ENCODE results near the gene CCNT1. TPM values are rescaled to one million over a fixed set of nuclear protein-coding genes. Genes with fewer than 3 reads are reported as not detected.
"Not testable (repeated sequence)": the region's sequence is repeated elsewhere in the genome, so short reads cannot be mapped to it uniquely, and the experiment has no call there.

Gene CCNT1
- total and polyA plus RNA-seq, 2 experiments from 2014 or later, result 5.5 to 19.3 TPM

DNA sequence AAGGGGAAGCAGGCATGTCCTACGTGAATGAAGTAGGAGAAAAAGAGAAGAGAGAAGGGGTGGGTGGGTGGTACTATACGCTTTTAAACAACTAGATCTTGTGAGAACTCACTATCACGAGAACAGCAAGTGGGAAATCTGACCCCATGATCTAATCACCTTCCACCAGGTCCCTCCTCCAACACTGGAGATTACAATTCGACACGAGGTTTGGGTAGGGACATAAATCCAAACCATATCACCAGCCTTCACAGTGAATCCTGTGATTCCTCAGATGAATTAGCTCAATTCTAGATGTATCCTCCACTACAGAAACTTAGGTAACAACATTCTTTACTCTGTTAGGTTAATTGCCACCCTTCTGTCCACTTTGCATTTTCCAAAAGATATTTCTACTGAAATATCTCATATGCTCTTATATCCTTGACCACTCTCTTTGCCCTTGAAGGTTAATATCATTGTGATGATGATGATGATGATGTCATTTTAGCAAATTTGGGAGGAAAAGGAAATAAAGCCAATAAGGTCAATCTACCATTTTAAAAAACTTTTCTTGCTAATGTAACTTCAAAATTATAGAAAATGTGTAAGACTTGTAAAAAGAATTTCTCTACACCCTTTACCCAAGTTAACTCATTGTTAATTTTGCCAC lies 23.2 kb upstream of the CCNT1 start:
- Histone ChIP-seq H3K4me1 (ENCODE audit: insufficient read depth) (no peaks in the 10 kb centered on the region), H3K27ac (no peak overlapping the region), H3K27me3 (replicated peaks; ENCODE audit: insufficient read depth) (peaks cover 14% of the 10 kb centered on the region; the same call in 1 of the 2 replicates), H3F3A (ENCODE audit: insufficient read depth) (no peaks in the 10 kb centered on the region), H3K9me2 (ENCODE audit: insufficient read depth) (no peaks in the 10 kb centered on the region), H3K9me3 (ENCODE audit: low read depth) (no peaks in the 10 kb centered on the region), H3K79me2 (ENCODE audit: insufficient read depth) (no peaks in the 10 kb centered on the region), H3K4me2 (ENCODE audit: unreplicated experiment) (no peak overlapping the region), H2AFZ (no peak overlapping the region), H3K4me3 (no peak overlapping the region), H3K9ac (no peak overlapping the region), H3K36me3 (ENCODE audit: low read depth) (no peaks in the 10 kb centered on the region), H4K20me1 (ENCODE audit: insufficient read depth) (no peaks in the 10 kb centered on the region)
- in situ Hi-C loops (cut with MboI), result no loop called here
- DNase-seq, result no peak
- 26 to 32% methylated on average over 5 of the region's 5 CpGs for WGBS, 2 experiments (ENCODE audit: low coverage in 1 of 2, low lambda C conversion rate in 2 of 2, missing lambda C conversion rate in 2 of 2)
- TF ChIP-seq EZH2phosphoT487 (IDR thresholded peaks at IDR 0.05; ENCODE audit: insufficient read depth, low read depth) (no peak), EZH2 (IDR thresholded peaks at IDR 0.05; ENCODE audit: insufficient read depth, poor library complexity, severe bottlenecking) (no peak)

DNA sequence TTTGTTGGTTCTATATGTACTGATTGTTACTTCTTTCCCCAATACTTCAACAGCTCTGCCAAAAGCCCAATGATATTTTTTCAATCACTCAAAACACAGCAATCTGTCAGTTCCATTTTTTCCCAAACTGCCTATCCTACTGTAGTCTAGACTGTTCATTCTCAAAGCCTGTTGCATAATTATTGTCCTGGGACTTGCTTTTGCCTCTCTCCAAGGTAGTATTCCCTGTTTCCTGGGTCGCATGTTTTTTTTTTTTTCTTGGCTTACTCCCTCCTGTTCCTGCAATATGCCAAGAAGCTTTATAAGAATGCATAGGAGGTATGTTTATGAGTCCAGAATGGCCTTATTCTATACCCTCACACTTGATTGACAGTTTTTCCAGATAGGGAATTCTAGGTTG lies 19.9 kb upstream of the CCNT1 start:
- no peaks in the 10 kb centered on the region for H3K9me2 ChIP-seq (ENCODE audit: insufficient read depth)
- H2AFZ ChIP-seq, result no peak overlapping the region
- H3K27ac ChIP-seq, result no peak overlapping the region
- TF ChIP-seq EZH2phosphoT487 (IDR thresholded peaks at IDR 0.05; ENCODE audit: insufficient read depth, low read depth) (no peak), EZH2 (IDR thresholded peaks at IDR 0.05; ENCODE audit: insufficient read depth, poor library complexity, severe bottlenecking) (no peak)
- H3K36me3 ChIP-seq (ENCODE audit: low read depth), result no peaks in the 10 kb centered on the region
- peaks cover 10% of the 10 kb centered on the region; the same call in 1 of the 2 replicates for H3K27me3 ChIP-seq (replicated peaks; ENCODE audit: insufficient read depth)
- no peaks in the 10 kb centered on the region for H3K4me1 ChIP-seq (ENCODE audit: insufficient read depth)
- H4K20me1 ChIP-seq (ENCODE audit: insufficient read depth), result no peaks in the 10 kb centered on the region
- DNase-seq, result no peak
- no peaks in the 10 kb centered on the region for H3K9me3 ChIP-seq (ENCODE audit: low read depth)
- no peak overlapping the region for H3K9ac ChIP-seq
- H3K79me2 ChIP-seq (ENCODE audit: insufficient read depth), result no peaks in the 10 kb centered on the region
- H3K4me2 ChIP-seq (ENCODE audit: unreplicated experiment), result no peak overlapping the region
- in situ Hi-C loops (cut with MboI), result no loop called here
- H3K4me3 ChIP-seq, result no peak overlapping the region
- WGBS, 2 experiments (ENCODE audit: low coverage in 1 of 2, low lambda C conversion rate in 2 of 2, missing lambda C conversion rate in 2 of 2), result 29 to 33% methylated on average over 1 of the region's 1 CpG
- H3F3A ChIP-seq (ENCODE audit: insufficient read depth), result no peaks in the 10 kb centered on the region

DNA sequence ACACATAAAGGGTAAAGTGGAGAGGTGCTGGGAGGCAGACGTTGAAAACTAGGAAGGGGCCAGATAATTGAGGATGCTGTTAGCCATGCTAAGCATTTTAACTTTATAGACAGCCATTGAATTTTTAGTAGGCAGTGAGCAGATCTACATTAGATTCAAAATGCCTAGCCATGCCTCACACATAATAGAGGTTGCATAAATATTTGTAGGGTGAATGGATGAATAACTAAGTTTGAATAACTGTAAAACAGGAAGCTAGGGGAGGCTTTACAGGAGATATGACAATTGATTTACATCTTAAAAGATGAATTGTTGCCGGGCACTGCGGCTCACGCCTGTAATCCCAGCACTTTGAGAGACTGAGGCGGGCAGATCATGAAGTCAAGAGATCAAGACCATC lies 12.3 kb upstream of the CCNT1 start:
- no peaks in the 10 kb centered on the region for H3K9me3 ChIP-seq (ENCODE audit: low read depth)
- H4K20me1 ChIP-seq (ENCODE audit: insufficient read depth), result no peaks in the 10 kb centered on the region
- no peak overlapping the region for H3K4me2 ChIP-seq (ENCODE audit: unreplicated experiment)
- H3K9me2 ChIP-seq (ENCODE audit: insufficient read depth), result no peaks in the 10 kb centered on the region
- no peaks in the 10 kb centered on the region for H3K36me3 ChIP-seq (ENCODE audit: low read depth)
- DNase-seq, result peak; percentile 4
- no peaks in the 10 kb centered on the region for H3K27me3 ChIP-seq (replicated peaks; ENCODE audit: insufficient read depth)
- TF ChIP-seq EZH2 (IDR thresholded peaks at IDR 0.05; ENCODE audit: insufficient read depth, poor library complexity, severe bottlenecking) (no peak), EZH2phosphoT487 (IDR thresholded peaks at IDR 0.05; ENCODE audit: insufficient read depth, low read depth) (no peak)
- H2AFZ ChIP-seq, result no peak overlapping the region
- H3K9ac ChIP-seq, result no peak overlapping the region
- H3F3A ChIP-seq (ENCODE audit: insufficient read depth), result no peaks in the 10 kb centered on the region
- no peak overlapping the region for H3K4me3 ChIP-seq
- H3K4me1 ChIP-seq (ENCODE audit: insufficient read depth), result no peaks in the 10 kb centered on the region
- no peak overlapping the region for H3K27ac ChIP-seq
- WGBS, 2 experiments (ENCODE audit: low coverage in 1 of 2, low lambda C conversion rate in 2 of 2, missing lambda C conversion rate in 2 of 2), result 70 to 71% methylated on average over 5 of the region's 5 CpGs
- no peaks in the 10 kb centered on the region for H3K79me2 ChIP-seq (ENCODE audit: insufficient read depth)
- in situ Hi-C loops (cut with MboI), result no loop called here

DNA sequence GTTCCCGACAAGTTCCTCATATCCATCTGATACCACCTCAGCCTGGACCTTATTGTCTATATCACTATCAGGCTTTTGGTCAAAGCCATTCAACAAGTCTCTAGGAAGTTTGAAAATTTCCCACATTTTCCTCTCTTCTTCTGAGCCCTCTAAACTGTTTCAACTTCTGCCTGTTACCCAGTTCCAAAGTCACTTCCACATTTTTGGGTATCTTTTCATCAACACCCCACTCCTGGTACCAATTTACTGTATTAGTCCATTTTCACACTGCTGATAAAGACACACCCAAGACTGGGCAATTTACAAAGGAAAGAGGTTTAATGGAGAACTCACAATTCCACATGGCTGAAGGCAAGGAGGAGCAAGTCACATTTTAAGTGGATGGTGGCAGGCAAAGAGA lies 4.2 kb upstream of the CCNT1 start:
- H4K20me1 ChIP-seq (ENCODE audit: insufficient read depth); in situ Hi-C loops (cut with MboI): not testable (repeated sequence)
- WGBS, 2 experiments (ENCODE audit: low coverage in 1 of 2, low lambda C conversion rate in 2 of 2, missing lambda C conversion rate in 2 of 2), result 53 to 100% methylated on average over 1 of the region's 1 CpG

DNA sequence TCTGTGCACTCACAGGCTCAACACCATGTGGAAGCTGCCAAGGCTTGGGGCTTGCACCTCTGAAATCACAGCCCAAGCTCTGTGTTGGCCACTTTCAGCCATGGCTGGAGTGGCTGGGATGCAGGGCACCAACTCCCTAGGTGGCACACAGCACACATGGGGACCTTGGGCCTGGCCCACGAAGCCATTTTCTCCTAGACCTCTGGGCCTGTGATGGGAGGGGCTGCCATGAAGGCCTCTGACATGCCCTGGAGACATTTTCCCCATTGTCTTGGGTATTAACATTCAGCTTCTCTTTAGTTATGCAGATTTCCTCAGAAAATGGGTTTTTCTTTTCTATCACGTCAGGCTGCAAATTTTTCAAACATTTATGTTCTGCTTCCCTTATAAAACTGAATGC lies 3.7 kb upstream of the CCNT1 start:
- in situ Hi-C loops (cut with MboI); H4K20me1 ChIP-seq (ENCODE audit: insufficient read depth); H3K9ac ChIP-seq; H3K9me2 ChIP-seq (ENCODE audit: insufficient read depth); DNase-seq; H3K4me2 ChIP-seq (ENCODE audit: unreplicated experiment); H3K27me3 ChIP-seq (replicated peaks; ENCODE audit: insufficient read depth); H3K36me3 ChIP-seq (ENCODE audit: low read depth); H3K27ac ChIP-seq; H3K4me1 ChIP-seq (ENCODE audit: insufficient read depth); H2AFZ ChIP-seq; H3K4me3 ChIP-seq; H3K9me3 ChIP-seq (ENCODE audit: low read depth): not testable (repeated sequence)
- WGBS, 2 experiments (ENCODE audit: low coverage in 1 of 2, low lambda C conversion rate in 2 of 2, missing lambda C conversion rate in 2 of 2), result 66 to 81% methylated on average over 2 of the region's 2 CpGs
- Histone ChIP-seq H3K79me2 (ENCODE audit: insufficient read depth) (peaks cover 12% of the 10 kb centered on the region), H3F3A (ENCODE audit: insufficient read depth) (peaks cover 26% of the 10 kb centered on the region)

More for the DNA sequence above, 4.2 kb upstream of the CCNT1 start:
- H2AFZ ChIP-seq; H3K79me2 ChIP-seq (ENCODE audit: insufficient read depth); H3K4me2 ChIP-seq (ENCODE audit: unreplicated experiment); H3K27me3 ChIP-seq (replicated peaks; ENCODE audit: insufficient read depth); H3K9me3 ChIP-seq (ENCODE audit: low read depth); H3K4me3 ChIP-seq; H3K9me2 ChIP-seq (ENCODE audit: insufficient read depth); H3K4me1 ChIP-seq (ENCODE audit: insufficient read depth); H3K27ac ChIP-seq; DNase-seq; H3K9ac ChIP-seq; H3K36me3 ChIP-seq (ENCODE audit: low read depth): not testable (repeated sequence)
- peaks cover 23% of the 10 kb centered on the region for H3F3A ChIP-seq (ENCODE audit: insufficient read depth)

DNA sequence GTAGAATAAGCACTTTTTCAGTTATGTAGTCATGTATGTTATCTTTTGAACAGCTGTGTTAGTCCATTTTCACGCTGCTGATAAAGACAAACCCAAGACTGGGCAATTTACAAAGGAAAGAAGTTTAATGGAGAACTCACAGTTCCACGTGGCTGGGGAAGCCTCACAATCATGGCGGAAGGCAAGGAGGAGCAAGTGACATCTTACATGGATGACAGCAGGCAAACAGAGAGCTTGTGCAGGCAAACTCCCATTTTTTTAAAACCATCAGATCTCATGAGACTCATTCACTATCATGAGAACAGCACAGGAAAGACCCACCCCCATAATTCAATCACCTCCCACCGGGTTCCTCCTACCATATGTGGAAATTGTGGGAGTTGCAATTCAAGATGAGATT lies 2.5 kb upstream of the CCNT1 start:
- H2AFZ ChIP-seq; H3K9ac ChIP-seq; H4K20me1 ChIP-seq (ENCODE audit: insufficient read depth); H3K9me3 ChIP-seq (ENCODE audit: low read depth); H3K4me2 ChIP-seq (ENCODE audit: unreplicated experiment); in situ Hi-C loops (cut with MboI); H3K9me2 ChIP-seq (ENCODE audit: insufficient read depth); H3K27me3 ChIP-seq (replicated peaks; ENCODE audit: insufficient read depth); H3K4me3 ChIP-seq; DNase-seq; H3K27ac ChIP-seq; H3K36me3 ChIP-seq (ENCODE audit: low read depth): not testable (repeated sequence)
- Histone ChIP-seq H3F3A (ENCODE audit: insufficient read depth) (peaks cover 26% of the 10 kb centered on the region), H3K79me2 (ENCODE audit: insufficient read depth) (peaks cover 24% of the 10 kb centered on the region), H3K4me1 (ENCODE audit: insufficient read depth) (peaks cover 16% of the 10 kb centered on the region)
- WGBS, 2 experiments (ENCODE audit: low coverage in 1 of 2, low lambda C conversion rate in 2 of 2, missing lambda C conversion rate in 2 of 2), result 81 to 83% methylated on average over 4 of the region's 4 CpGs
